Endodermal cell (in vitro differentiated cells): ENCODE results near the gene TIMP4. TPM values are rescaled to one million over a fixed set of nuclear protein-coding genes. Genes with fewer than 3 reads are reported as not detected.

Experiments used
- DNase-seq: peaks from one replicate; pipeline ENCODE4 v3.0.0-alpha.2; 2017
- H3K27ac ChIP-seq: 2 replicates; pipeline ENCODE4 v1.5.1; 2013; ENCODE audit warnings: mild to moderate bottlenecking, low read depth, low read length, moderate library complexity
- H3K27me3 ChIP-seq: 2 replicates; pipeline ENCODE4 v1.6.1; 2013; ENCODE audit warnings: mild to moderate bottlenecking, low read length, moderate library complexity; ENCODE audit not compliant: insufficient read depth, control insufficient read depth, poor library complexity, severe bottlenecking
- H3K36me3 ChIP-seq: 2 replicates; pipeline ENCODE4 v1.7.0; 2013; ENCODE audit warnings: mild to moderate bottlenecking, low read length, moderate library complexity; ENCODE audit not compliant: control insufficient read depth, insufficient read depth
- H3K4me1 ChIP-seq: one replicate; pipeline ENCODE4 v1.7.0; 2013; ENCODE audit warnings: low read length; ENCODE audit not compliant: control insufficient read depth, insufficient read depth
- H3K4me3 ChIP-seq: 2 replicates; pipeline ENCODE4 v1.5.1; 2013; ENCODE audit warnings: mild to moderate bottlenecking, low read length, moderate library complexity
- H3K9ac ChIP-seq: 2 replicates; pipeline ENCODE4 v1.6.1; 2013; ENCODE audit warnings: mild to moderate bottlenecking, low read length, moderate library complexity; ENCODE audit not compliant: poor library complexity, severe bottlenecking; ENCODE audit errors: extremely low read depth
- H3K9me3 ChIP-seq: 2 replicates; pipeline ENCODE4 v1.6.1; 2013; ENCODE audit warnings: mild to moderate bottlenecking, low read length, moderate library complexity; ENCODE audit not compliant: control insufficient read depth
- H3K27ac Mint-ChIP-seq: 2 replicates; pipeline ENCODE4 v1.8.0; 2020; ENCODE audit warnings: mixed read lengths
- H3K27me3 Mint-ChIP-seq: 2 replicates; pipeline ENCODE4 v1.8.0; 2021; ENCODE audit warnings: mild to moderate bottlenecking, mixed read lengths; ENCODE audit not compliant: insufficient read depth
- H3K36me3 Mint-ChIP-seq: 2 replicates; pipeline ENCODE4 v1.8.0; 2020; ENCODE audit warnings: low read depth, mixed read lengths
- H3K4me1 Mint-ChIP-seq: 2 replicates; pipeline ENCODE4 v1.8.0; 2020; ENCODE audit warnings: mixed read lengths
- H3K4me3 Mint-ChIP-seq: 2 replicates; pipeline ENCODE4 v1.8.0; 2020; ENCODE audit warnings: mild to moderate bottlenecking, moderate library complexity, mixed read lengths
- H3K9me3 Mint-ChIP-seq: 2 replicates; pipeline ENCODE4 v1.8.0; 2020; ENCODE audit warnings: mild to moderate bottlenecking, mixed read lengths
- CTCF ChIP-seq: fragments of 200-600 bp; sonication (generic); conservative IDR thresholded peaks from 2 replicates; pipeline ENCODE4 v1.5.0; 2021; ENCODE audit warnings: antibody characterized with exemption, mild to moderate bottlenecking
- WGBS, 2 experiments: methylation state at CpG; one replicate each; pipeline versions ENCODE4 v1.1.5 to v1.1.7; 2013; ENCODE audit warnings: missing lambda C conversion rate in 2 of 2, mixed read lengths in 1 of 2; ENCODE audit not compliant: insufficient coverage in 1 of 2, insufficient read length in 1 of 2; 5-methylcytosine and 5-hydroxymethylcytosine counted together
- total RNA-seq, 2 donors: library from RNA; stranded (reverse); fragmentation: NEBNext Ultra II Directional in 1 of 2; extraction: Animal tissue kit (Norgen Biotek cat#: 25700) in 1 of 2; gene quantifications; 2 replicates in 1 of 2; 3 replicates in 1 of 2; pipeline ENCODE4 v1.2.1, GENCODE V29; 2021

The TIMP4 gene
- total RNA-seq, 2 donors from 2014 or later: 4.4 TPM; not detected in 1

GRCh38 chr3:12198301-12198700 lies 39.6 kb upstream of the TIMP4 start:
- Histone ChIP-seq H3K9ac (no peak overlapping the region), H3K36me3 (no peaks in the 10 kb centered on the region), H3K9me3 (no peaks in the 10 kb centered on the region), H3K27ac (no peak overlapping the region), H3K4me1 (no peaks in the 10 kb centered on the region), H3K27me3 (no peaks in the 10 kb centered on the region), H3K4me3 (no peak overlapping the region)
- peaks cover 14% of the 10 kb centered on the region for H3K4me1 Mint-ChIP-seq
- no peak for TF ChIP-seq CTCF
- H3K4me3 Mint-ChIP-seq: no peak overlapping the region
- DNase-seq: no peak
- no peaks in the 10 kb centered on the region for H3K36me3 Mint-ChIP-seq
- H3K9me3 Mint-ChIP-seq: no peaks in the 10 kb centered on the region
- WGBS, 2 experiments: 84 to 100% methylated on average over 1 to 5 of the region's 5 CpGs
- no peak overlapping the region for H3K27ac Mint-ChIP-seq
- H3K27me3 Mint-ChIP-seq: no peaks in the 10 kb centered on the region

GRCh38 chr3:12197475-12197874 lies 38.8 kb upstream of the TIMP4 start:
- no peaks in the 10 kb centered on the region for H3K36me3 Mint-ChIP-seq
- Histone ChIP-seq H3K4me3 (no peak overlapping the region), H3K27me3 (no peaks in the 10 kb centered on the region), H3K9ac (no peak overlapping the region), H3K27ac (no peak overlapping the region), H3K4me1 (no peaks in the 10 kb centered on the region), H3K36me3 (no peaks in the 10 kb centered on the region), H3K9me3 (no peaks in the 10 kb centered on the region)
- no peak overlapping the region for H3K27ac Mint-ChIP-seq
- H3K9me3 Mint-ChIP-seq: peaks cover 4% of the 10 kb centered on the region
- TF ChIP-seq CTCF: no peak
- peaks cover 14% of the 10 kb centered on the region for H3K4me1 Mint-ChIP-seq
- DNase-seq: no peak
- no peak overlapping the region for H3K4me3 Mint-ChIP-seq
- H3K27me3 Mint-ChIP-seq: no peaks in the 10 kb centered on the region

- H3K9ac ChIP-seq: no peak overlapping the region
- Mint-ChIP-seq H3K36me3 (no peaks in the 10 kb centered on the region), H3K9me3 (peaks cover 4% of the 10 kb centered on the region), H3K4me3 (no peak overlapping the region), H3K27me3 (no peaks in the 10 kb centered on the region), H3K4me1 (peaks cover 14% of the 10 kb centered on the region), H3K27ac (no peak overlapping the region)
- H3K36me3 ChIP-seq: no peaks in the 10 kb centered on the region
- no peaks in the 10 kb centered on the region for H3K4me1 ChIP-seq
- no peak for DNase-seq
- no peaks in the 10 kb centered on the region for H3K9me3 ChIP-seq
- no peak overlapping the region for H3K27ac ChIP-seq
- H3K27me3 ChIP-seq: no peaks in the 10 kb centered on the region
- no peak overlapping the region for H3K4me3 ChIP-seq
- 93 to 100% methylated on average over 1 to 3 of the region's 3 CpGs for WGBS, 2 experiments
- TF ChIP-seq CTCF: no peak
These were observed 38.0 kb upstream of the TIMP4 start for GRCh38 chr3:12196684-12197083.
